GM18511 (cell line): ENCODE measurements around the gene EIF4A3.

ENCODE experiments used
- ATAC-seq: cut with Tn5 transposase; IDR thresholded peaks from one replicate; pipeline ENCODE4 v1.9.1; 2021; ENCODE audit warnings: mild to moderate bottlenecking, moderate library complexity; ENCODE audit not compliant: unreplicated experiment

The EIF4A3 gene

DNA sequence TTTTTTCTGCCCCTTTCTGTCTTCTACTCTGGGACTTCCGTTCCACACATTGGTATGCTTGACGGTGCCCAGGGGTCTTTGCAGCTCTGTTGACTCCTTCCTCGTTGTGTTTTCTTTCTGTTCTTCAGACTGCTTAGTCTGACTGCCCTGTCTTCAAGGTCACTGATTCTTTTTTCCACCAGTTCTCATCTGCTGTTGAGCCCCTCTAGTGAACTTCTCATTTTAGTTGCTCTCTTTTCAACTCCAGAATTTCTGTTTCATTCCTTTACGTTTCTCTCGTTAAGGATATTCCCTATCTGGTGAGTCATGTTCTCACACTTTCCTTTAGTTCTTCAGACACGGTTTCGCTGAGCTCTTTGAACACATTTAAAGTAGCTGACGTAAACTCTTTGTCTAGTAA, 31.8 kb downstream of the EIF4A3 start:
- no peak for ATAC-seq

DNA sequence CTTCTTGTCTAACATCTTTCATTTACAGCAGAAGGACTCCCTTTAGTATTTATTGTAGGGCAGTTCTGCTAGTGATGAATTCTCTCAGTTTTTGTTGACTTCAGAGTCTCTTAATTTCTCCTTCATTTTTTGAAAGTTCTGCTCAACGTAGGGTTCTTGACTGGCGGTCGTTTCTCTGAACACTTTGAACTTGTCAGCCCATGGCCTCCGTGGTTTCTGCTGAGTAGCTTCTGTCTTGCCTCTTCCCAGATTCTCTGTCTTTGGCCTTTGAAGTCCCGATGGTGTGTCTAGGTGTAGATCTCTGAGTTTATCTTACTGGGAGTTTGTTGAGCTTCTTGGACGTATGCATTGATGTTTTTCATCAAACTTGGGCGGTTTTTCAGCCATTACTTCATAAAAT, 32.2 kb downstream of the EIF4A3 start:
- ATAC-seq = no peak

DNA sequence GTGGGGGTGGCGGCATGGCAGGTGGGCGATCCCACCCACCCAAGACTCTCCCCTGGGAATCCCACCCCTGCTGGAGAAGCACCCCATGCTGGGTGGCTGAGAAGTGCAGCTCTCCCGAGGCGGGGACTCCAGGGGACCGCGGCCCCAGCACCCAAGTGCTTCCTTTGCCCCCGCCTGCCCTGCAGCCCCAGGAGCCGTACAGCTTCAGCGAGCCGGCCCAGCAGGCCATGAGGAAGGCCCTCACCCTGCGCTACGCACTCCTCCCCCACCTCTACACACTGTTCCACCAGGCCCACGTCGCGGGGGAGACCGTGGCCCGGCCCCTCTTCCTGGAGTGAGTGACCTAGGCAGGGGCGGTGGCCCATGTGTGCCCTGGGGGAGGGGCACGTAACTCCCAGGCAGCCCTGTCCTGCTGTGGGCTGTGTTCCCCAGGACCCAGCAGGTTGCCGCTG, 33.9 kb downstream of the EIF4A3 start:
- no peak for ATAC-seq

DNA sequence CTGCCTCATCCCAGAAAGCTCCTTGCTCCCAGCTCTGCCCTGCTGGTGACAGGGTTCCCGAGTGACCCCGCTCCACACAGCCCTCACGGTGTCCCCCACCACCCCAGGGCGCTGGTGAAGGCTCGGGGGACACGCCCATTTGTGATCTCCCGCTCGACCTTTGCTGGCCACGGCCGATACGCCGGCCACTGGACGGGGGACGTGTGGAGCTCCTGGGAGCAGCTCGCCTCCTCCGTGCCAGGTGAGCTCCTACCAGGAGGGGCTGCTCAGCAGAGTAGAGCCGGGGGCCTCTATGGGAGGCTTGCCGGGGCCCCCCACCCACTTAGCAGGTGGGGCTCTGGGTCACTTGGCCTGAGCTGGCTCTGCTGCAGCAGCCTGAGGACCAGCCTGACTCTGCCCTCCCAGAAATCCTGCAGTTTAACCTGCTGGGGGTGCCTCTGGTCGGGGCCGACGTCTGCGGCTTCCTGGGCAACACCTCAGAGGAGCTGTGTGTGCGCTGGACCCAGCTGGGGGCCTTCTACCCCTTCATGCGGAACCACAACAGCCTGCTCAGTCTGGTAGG, 34.4 kb downstream of the EIF4A3 start:
- no peak for ATAC-seq

DNA sequence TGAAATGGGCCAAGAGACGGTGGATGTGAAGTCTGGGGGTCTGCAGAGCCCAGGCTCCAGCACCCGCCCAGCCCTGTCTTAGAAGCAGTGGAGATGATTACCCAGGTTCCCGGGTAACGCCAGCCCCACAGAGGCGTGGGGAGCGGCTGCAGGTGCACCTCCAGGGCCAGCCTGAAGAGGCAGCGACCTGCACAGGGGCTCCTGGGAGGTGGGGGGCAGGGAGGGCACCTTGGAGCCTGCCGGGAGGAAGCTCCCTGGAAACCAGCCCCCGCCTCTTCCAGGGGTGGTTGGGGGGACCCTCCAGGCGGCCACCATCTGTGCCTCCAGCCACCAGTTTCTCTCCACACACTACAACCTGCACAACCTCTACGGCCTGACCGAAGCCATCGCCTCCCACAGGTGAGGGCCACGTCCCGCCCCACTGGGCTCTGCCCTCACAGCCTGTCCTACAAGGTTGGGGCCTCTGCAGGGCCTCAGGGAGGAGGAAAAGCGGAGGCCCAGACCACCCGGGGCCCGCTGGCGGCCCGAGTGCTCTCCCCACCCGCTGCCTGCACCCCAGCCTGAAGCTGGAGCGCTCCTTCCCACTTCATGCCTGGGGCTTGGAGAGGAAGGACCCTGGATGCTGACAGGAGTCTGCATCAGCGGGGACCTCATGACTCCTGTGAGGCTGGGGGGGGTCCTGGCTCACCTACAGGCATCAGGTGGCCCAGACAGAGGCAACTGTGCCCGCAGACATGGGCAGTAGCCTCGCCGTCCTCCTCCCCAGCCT, 35.0 kb downstream of the EIF4A3 start:
- no peak for ATAC-seq

DNA sequence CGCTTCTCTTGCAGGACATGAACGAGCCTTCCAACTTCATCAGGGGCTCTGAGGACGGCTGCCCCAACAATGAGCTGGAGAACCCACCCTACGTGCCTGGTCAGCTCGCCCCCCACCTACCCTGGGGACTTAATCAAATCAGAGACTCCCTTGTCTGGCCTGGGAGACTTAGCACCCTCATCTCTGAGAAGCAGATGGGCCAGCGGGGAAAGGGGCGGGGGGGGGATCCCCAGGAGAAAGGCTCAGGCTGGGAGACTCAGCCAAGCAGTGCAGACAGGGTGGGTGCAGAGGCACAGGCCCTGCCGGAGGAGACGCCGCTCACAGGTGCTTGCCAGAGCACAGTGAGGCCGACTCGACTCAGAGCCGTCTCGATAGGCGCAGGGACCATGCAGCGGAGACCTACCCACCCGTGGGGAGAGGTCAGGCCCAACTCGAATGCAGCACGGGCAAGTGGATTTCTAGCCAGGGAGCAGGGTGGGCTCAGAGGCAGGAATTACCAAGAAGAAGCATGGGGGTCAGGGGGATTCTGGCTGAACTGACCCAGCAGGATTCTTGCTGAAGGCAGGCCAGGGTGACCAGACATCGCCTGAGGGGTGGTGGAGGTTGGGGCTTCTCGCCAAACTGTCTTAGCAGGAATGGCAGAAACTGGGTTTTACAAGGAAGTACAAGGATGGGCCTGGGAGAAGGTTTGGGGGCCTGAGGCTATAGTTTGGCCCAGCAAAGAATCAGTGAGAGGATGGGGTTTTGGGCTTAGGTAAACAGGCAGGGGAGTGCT, 35.8 kb downstream of the EIF4A3 start:
- no peak for ATAC-seq

DNA sequence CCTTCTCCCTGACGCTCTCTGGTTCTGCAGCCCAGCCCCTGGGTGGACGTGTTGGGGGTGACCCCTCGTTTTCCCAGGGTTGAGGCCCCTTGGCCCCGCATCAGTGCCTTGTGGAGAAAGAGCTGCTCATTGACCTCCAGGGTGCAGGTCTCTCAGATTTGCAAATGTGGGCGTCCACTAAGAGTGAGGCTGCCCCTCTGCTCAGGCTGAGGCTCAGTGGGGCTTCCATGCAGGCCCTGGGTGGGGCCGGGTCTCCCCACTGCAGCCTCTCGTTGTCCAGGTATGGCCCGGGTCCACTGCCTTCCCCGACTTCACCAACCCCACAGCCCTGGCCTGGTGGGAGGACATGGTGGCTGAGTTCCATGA, 36.5 kb downstream of the EIF4A3 start:
- no peak for ATAC-seq

DNA sequence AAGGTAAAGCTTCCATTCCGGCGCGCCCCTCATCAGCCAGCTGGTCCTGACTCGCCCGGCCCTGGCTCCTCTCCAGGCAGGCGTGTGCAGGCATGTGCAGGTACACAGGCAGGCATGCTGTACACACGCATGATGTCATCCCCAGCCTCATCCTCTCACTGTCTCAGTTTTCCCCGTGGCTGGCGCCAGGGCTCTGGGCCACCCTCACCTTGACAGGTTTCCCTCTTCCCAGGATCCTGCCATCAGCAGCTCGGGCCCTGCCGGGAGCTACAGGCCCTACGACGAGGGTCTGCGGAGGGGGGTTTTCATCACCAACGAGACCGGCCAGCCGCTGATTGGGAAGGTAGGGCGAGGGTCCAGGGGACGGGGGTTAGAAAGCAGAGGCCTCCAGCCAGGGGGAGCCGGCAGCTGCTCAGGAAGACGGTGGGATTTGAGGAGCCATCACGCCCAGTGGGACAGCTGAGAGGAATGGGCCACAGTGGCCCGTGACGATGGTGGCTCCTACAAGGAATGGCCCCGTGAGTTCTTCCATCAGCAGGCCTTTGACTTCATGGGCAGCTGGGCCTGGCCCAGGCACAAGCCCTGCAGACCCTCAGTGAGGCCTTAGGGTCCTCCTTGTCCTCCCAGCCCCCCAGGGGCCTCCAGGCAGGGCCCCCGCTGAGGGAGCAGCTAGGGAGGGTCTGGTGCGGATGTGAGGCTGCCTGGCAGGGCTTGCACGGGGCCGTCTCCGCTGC, 37.0 kb downstream of the EIF4A3 start:
- ATAC-seq = no peak

DNA sequence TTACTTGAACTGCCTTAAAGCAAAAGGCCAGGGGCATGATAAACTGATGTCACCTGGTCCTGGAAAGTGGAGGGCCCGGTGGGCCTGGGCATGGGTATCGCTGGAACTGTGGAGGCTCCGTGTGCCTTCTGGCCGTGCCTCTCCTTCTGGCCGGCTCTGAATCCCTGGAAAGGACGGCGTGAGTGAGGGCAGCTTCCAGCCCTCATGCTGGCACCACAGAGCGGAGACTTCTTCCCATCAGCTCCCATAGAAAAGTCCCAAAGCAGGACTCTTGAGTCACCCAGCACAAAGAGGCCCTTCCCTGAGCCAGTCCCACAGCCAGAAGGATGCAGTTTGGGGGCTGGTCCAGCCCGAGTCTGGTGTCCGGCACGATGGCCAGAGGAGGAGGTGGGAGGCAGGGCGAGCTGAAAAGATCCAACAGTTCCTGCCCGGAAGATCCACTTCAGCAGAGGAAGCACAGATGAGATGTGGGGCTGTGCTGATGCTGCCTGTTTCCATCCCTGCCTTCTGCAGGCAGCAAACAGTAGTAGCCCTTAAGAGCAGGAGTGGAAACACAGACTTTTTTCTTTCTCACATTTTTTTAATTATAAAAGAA, 37.8 kb downstream of the EIF4A3 start:
- ATAC-seq = no peak

DNA sequence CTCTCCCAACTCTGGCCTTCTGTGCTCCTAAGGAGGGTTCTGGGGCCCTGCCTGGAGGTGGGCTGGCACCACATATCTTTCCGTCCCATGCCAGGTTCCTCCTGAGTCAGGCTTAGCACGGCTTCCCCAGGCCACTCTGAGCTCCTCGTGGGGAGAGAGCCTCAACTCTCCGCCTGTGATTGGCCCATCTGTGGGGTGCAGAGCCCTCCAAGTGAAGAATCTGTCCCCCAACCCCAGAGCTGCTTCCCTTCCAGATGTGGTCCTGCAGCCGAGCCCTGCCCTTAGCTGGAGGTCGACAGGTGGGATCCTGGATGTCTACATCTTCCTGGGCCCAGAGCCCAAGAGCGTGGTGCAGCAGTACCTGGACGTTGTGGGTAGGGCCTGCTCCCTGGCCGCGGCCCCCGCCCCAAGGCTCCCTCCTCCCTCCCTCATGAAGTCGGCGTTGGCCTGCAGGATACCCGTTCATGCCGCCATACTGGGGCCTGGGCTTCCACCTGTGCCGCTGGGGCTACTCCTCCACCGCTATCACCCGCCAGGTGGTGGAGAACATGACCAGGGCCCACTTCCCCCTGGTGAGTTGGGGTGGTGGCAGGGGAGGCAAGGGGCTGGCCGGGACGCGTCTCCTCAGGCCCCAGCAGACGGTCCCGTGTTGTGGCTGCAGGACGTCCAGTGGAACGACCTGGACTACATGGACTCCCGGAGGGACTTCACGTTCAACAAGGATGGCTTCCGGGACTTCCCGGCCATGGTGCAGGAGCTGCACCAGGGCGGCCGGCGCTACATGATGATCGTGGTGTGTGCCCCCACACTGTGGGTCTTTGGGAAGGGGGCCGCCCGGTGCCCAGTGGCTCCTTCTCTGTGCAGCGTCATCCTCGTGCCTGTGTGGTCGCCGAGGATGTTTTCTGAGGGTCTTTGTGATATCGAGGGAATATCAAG, 38.6 kb downstream of the EIF4A3 start:
- ATAC-seq = no peak

DNA sequence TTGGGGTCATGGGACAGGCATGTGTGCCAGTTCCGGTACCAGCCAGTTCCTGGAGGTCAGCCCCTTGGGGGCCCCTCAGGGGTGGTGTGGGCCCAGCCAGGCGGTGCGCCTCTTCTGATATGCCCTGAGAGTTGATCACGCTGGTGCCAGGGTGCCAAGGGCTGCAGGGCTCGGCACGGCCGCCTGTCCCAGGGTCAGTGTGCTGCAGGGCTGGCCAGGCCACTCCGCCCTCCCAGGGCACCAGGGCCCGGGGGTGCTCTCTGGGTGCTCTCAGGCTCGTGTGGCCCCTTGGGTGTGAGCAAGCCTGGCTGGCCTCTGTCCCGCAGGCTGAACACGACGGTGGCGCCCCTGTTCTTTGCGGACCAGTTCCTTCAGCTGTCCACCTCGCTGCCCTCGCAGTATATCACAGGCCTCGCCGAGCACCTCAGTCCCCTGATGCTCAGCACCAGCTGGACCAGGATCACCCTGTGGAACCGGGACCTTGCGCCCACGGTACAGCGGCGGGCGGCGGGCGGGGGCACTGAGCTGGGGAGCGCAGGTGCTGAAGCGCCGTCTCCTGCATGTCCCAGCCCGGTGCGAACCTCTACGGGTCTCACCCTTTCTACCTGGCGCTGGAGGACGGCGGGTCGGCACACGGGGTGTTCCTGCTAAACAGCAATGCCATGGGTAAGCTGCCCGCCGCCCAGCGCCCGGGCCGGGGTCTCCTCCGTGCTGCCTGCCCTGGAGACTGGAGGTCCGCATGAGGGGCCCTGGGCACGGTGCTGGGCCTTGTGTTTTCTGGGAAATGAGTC, 39.5 kb downstream of the EIF4A3 start:
- no peak for ATAC-seq

DNA sequence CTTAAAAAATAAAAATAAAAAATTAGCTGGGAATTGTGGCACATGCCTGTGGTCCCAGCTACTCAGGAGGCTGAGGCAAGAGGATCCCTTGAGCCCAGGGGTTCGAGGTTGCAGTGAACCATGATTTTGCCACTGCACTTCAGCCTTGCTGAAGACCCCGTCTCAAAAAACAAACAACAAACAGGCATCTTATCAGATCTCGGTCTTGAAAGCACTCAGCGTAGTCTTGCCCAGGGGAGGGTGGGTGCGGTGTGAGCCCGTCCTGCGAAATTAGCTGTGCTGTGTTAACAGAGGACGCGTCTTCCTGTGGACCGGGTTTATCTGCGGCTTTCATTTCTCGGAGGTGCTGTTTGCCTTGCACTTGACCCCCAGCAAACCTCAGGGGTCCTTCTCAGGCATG, 40.2 kb downstream of the EIF4A3 start:
- ATAC-seq = no peak

DNA sequence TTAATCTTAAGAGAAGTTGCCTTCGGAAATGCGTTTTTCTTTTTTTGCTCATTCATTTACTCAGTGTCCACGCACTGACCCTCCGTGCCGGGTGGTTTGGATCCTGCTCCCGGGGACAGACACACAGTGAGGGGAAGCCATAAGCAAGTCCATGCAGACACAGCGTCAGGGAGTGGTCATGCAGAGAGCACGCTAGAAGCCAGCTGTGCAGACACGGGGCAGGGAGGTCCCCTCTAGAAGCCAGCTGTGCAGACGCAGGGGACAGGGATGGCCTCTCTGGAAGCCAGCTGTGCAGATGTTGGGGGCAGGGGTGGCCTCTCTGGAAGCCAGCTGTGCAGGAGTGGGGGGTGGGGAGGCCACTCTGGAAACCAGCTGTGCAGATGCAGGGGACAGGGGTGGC, 40.8 kb downstream of the EIF4A3 start:
- ATAC-seq = no peak

DNA sequence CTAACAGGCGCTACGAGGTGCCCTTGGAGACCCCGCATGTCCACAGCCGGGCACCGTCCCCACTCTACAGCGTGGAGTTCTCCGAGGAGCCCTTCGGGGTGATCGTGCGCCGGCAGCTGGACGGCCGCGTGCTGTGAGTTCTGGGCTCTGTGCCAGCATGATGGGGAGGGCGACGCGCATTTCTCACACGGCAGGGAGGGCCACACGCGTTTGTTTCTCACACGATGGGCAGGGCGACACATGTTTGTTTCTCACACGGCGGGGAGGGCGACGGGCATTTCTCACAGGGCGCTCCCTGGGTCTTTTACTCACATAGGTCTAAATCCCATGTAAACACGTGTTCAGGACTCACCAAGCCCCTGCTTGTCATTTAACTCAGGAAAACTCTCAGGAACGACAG, 41.2 kb downstream of the EIF4A3 start:
- ATAC-seq = no peak

DNA sequence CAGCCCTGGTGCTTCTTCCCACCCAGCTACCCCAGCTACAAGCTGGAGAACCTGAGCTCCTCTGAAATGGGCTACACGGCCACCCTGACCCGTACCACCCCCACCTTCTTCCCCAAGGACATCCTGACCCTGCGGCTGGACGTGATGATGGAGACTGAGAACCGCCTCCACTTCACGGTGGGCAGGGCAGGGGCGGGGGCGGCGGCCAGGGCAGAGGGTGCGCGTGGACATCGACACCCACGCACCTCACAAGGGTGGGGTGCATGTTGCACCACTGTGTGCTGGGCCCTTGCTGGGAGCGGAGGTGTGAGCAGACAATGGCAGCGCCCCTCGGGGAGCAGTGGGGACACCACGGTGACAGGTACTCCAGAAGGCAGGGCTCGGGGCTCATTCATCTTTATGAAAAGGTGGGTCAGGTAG, 42.0 kb downstream of the EIF4A3 start:
- no peak for ATAC-seq

DNA sequence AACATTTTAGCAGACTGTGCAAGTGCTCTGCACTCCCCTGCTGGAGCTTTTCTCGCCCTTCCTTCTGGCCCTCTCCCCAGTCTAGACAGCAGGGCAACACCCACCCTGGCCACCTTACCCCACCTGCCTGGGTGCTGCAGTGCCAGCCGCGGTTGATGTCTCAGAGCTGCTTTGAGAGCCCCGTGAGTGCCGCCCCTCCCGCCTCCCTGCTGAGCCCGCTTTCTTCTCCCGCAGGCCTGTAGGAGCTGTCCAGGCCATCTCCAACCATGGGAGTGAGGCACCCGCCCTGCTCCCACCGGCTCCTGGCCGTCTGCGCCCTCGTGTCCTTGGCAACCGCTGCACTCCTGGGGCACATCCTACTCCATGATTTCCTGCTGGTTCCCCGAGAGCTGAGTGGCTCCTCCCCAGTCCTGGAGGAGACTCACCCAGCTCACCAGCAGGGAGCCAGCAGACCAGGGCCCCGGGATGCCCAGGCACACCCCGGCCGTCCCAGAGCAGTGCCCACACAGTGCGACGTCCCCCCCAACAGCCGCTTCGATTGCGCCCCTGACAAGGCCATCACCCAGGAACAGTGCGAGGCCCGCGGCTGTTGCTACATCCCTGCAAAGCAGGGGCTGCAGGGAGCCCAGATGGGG, 42.5 kb downstream of the EIF4A3 start:
- no peak for ATAC-seq

DNA sequence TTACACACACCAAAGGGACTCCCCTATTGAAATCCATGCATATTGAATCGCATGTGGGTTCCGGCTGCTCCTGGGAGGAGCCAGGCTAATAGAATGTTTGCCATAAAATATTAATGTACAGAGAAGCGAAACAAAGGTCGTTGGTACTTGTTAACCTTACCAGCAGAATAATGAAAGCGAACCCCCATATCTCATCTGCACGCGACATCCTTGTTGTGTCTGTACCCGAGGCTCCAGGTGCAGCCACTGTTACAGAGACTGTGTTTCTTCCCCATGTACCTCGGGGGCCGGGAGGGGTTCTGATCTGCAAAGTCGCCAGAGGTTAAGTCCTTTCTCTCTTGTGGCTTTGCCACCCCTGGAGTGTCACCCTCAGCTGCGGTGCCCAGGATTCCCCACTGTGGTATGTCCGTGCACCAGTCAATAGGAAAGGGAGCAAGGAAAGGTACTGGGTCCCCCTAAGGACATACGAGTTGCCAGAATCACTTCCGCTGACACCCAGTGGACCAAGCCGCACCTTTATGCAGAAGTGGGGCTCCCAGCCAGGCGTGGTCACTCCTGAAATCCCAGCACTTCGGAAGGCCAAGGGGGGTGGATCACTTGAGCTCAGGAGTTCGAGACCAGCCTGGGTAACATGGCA, 43.4 kb downstream of the EIF4A3 start:
- no peak for ATAC-seq
